K562 (cell line): ENCODE data around the gene CYP4B1. TPM values are rescaled to one million over a fixed set of nuclear protein-coding genes. Genes with fewer than 3 reads are reported as not detected.

Source experiments
- ATAC-seq: fragments of 200-7000 bp; cut with Tn5 transposase; 3 replicates; pipeline ENCODE4 v1.9.1; 2020; ENCODE audit warnings: moderate library complexity
- BruUV-seq: library from RNA; stranded (reverse); fragments of 400-500 nt; replicated peaks from 2 replicates; lab custom pipeline; 2021; lab: Mats Ljungman, UMichigan
- CTCF ChIA-PET: fragments of 300-600 bp; formaldehyde crosslinking; extraction: SDS; loops from one replicate; lab custom pipeline; 2021; ENCODE audit warnings: low intra/inter-chr PET ratio; lab: Yijun Ruan, JAX
- POLR2A ChIA-PET: fragments of 300-600, 350-650 bp; sonication (Branson Sonifier 250); formaldehyde crosslinking; extraction: SDS; loops from one replicate; lab custom pipeline; 2021; ENCODE audit warnings: antibody characterized with exemption, inconsistent platforms; lab: Yijun Ruan, JAX
- DNase-seq, 4 experiments: peaks; one replicate each; pipeline versions ENCODE4 v3.0.0 to v3.0.0-alpha.2; 2011 to 2018; ENCODE audit warnings: low spot score in 3 of 4, mixed read lengths in 3 of 4; ENCODE audit errors: extremely low read depth in 1 of 4
- FAIRE-seq: peaks from 2 replicates; lab custom pipeline; 2011; peaks lifted over from hg19 to GRCh38; lab: Jason Lieb, UNC
- H2AFZ ChIP-seq: 2 replicates; pipeline ENCODE4 v1.6.0; 2011; ENCODE audit warnings: low read depth, low read length, control low read depth, inconsistent platforms
- H3K27ac ChIP-seq: fragments of 200-600 bp; 3 replicates; pipeline ENCODE4 v1.8.0; 2011; ENCODE audit warnings: low read depth, mild to moderate bottlenecking, control low read depth, inconsistent platforms, low read length, moderate library complexity, mixed read lengths; ENCODE audit errors: extremely low read depth
- H3K27me3 ChIP-seq, 2 experiments: fragments of 300-600 bp in 1 of 2; 2 replicates in 1 of 2; 3 replicates in 1 of 2; pipeline versions ENCODE4 v1.6.0 to v1.8.0; 2011; ENCODE audit warnings: inconsistent platforms in 2 of 2, low read length in 2 of 2, mild to moderate bottlenecking in 1 of 2, mixed read lengths in 1 of 2, moderate library complexity in 1 of 2; ENCODE audit not compliant: control insufficient read depth in 2 of 2, insufficient read depth in 2 of 2
- H3K36me3 ChIP-seq: fragments of 300-600 bp; 3 replicates; pipeline ENCODE4 v1.8.0; 2011; ENCODE audit warnings: mild to moderate bottlenecking, low read length, inconsistent platforms; ENCODE audit not compliant: control insufficient read depth, insufficient read depth
- H3K4me1 ChIP-seq, 2 experiments: fragments of 200-600 bp in 1 of 2; replicated peaks in 1 of 2; 2 replicates in 1 of 2; 3 replicates in 1 of 2; pipeline versions ENCODE4 v1.5.1 to v1.8.0; 2011; ENCODE audit warnings: inconsistent platforms in 2 of 2, low read length in 2 of 2, mild to moderate bottlenecking in 1 of 2, mixed read lengths in 1 of 2, moderate library complexity in 1 of 2; ENCODE audit not compliant: control insufficient read depth in 2 of 2, insufficient read depth in 2 of 2
- H3K4me2 ChIP-seq: 2 replicates; pipeline ENCODE4 v1.6.1; 2011; ENCODE audit warnings: low read length, control low read depth, inconsistent platforms, mixed read lengths; ENCODE audit not compliant: insufficient read depth
- H3K4me3 ChIP-seq: fragments of 200-600 bp; sonication (generic), shearing (Covaris generic); 2 replicates; pipeline ENCODE4 v1.5.1; 2016; ENCODE audit warnings: control low read depth, inconsistent platforms
- H3K79me2 ChIP-seq: fragments of 200-600 bp; 3 replicates; pipeline ENCODE4 v1.8.0; 2011; ENCODE audit warnings: low read length, inconsistent platforms; ENCODE audit not compliant: control insufficient read depth, insufficient read depth
- H3K9ac ChIP-seq, 2 experiments: 2 replicates each; pipeline versions ENCODE4 v1.6.0 to v1.6.1; 2011; ENCODE audit warnings: low read depth in 2 of 2, low read length in 2 of 2, control low read depth in 1 of 2, inconsistent platforms in 1 of 2, mild to moderate bottlenecking in 1 of 2, mixed read lengths in 1 of 2; ENCODE audit not compliant: insufficient read depth in 1 of 2
- H3K9me1 ChIP-seq: one replicate; pipeline ENCODE4 v1.6.0; 2011; ENCODE audit warnings: inconsistent platforms, mild to moderate bottlenecking, low read length, moderate library complexity; ENCODE audit not compliant: control insufficient read depth, insufficient read depth
- H3K9me3 ChIP-seq: replicated peaks from 2 replicates; pipeline ENCODE4 v1.5.1; 2011; ENCODE audit warnings: low read depth, low read length, inconsistent platforms; ENCODE audit not compliant: control insufficient read depth, insufficient read depth
- H4K20me1 ChIP-seq: replicated peaks from 2 replicates; pipeline ENCODE4 v1.6.1; 2011; ENCODE audit warnings: low read length, inconsistent platforms, mixed read lengths; ENCODE audit not compliant: control insufficient read depth, insufficient read depth
- ARHGAP35 ChIP-seq: fragments of 450-650 bp; IDR thresholded peaks from 2 replicates; pipeline ENCODE4 v1.6.1; 2018; ENCODE audit not compliant: partially characterized antibody
- C11orf30 ChIP-seq: fragments of 450-650 bp; IDR thresholded peaks from 2 replicates; pipeline ENCODE4 v1.6.1; 2016; ENCODE audit warnings: low read depth, mild to moderate bottlenecking
- DMBX1 ChIP-seq: fragments of 250-450 bp; sonication (Bioruptor Pico); IDR thresholded peaks from 2 replicates; pipeline ENCODE4 v1.8.0; 2022; ENCODE audit warnings: inconsistent platforms, mild to moderate bottlenecking, moderate library complexity, borderline replicate concordance
- ETS2 ChIP-seq: IDR thresholded peaks from 2 replicates; pipeline ENCODE4 v1.6.1; 2016; ENCODE audit warnings: borderline replicate concordance, missing genetic modification characterization, mild to moderate bottlenecking, moderate library complexity, missing compliant biosample characterization; ENCODE audit not compliant: poor library complexity, severe bottlenecking
- ILK ChIP-seq: fragments of 450-650 bp; IDR thresholded peaks from 2 replicates; pipeline ENCODE4 v1.6.1; 2016; ENCODE audit warnings: missing genetic modification characterization, low read depth, mild to moderate bottlenecking, missing compliant biosample characterization, moderate library complexity, borderline replicate concordance
- NCOA2 ChIP-seq, 2 experiments: fragments of 450-650 bp; IDR thresholded peaks; 2 replicates each; pipeline ENCODE4 v1.6.1; 2018; ENCODE audit warnings: mild to moderate bottlenecking in 2 of 2, moderate library complexity in 1 of 2; ENCODE audit not compliant: partially characterized antibody in 2 of 2
- NR2C1 ChIP-seq, 2 experiments: fragments of 450-650 bp; IDR thresholded peaks; 2 replicates each; pipeline ENCODE4 v1.6.1; 2017; ENCODE audit warnings: mild to moderate bottlenecking in 2 of 2, antibody characterized with exemption in 1 of 2, inconsistent platforms in 1 of 2, missing compliant biosample characterization in 1 of 2, missing genetic modification characterization in 1 of 2
- YY1 ChIP-seq, 3 experiments: IDR thresholded peaks; 2 replicates each; pipeline ENCODE4 v1.6.1; 2011; ENCODE audit warnings: low read length in 2 of 3, mild to moderate bottlenecking in 2 of 3, moderate library complexity in 2 of 3, borderline replicate concordance in 1 of 3, control low read depth in 1 of 3, low read depth in 1 of 3; ENCODE audit not compliant: insufficient read depth in 3 of 3, insufficient replicate concordance in 2 of 3, control insufficient read depth in 1 of 3, insufficient read length in 1 of 3; ENCODE audit errors: extremely low read depth in 1 of 3
- ZBTB1 ChIP-seq: sonication (generic); formaldehyde crosslinking; IDR thresholded peaks from 2 replicates; pipeline ENCODE4 v1.8.1; 2023; ENCODE audit warnings: missing genetic modification reagents, low read depth, mild to moderate bottlenecking, borderline replicate concordance
- ZNF23 ChIP-seq: fragments of 250-450 bp; sonication (Bioruptor Pico); IDR thresholded peaks from 2 replicates; pipeline ENCODE4 v1.4.0; 2020; ENCODE audit warnings: mild to moderate bottlenecking
- ZNF24 ChIP-seq: fragments of 450-650 bp; IDR thresholded peaks from 2 replicates; pipeline ENCODE4 v1.6.1; 2016
- ZNF3 ChIP-seq: fragments of 250-450 bp; sonication (Bioruptor Pico); IDR thresholded peaks from 2 replicates; pipeline ENCODE4 v1.5.0; 2021; ENCODE audit warnings: mild to moderate bottlenecking, moderate library complexity
- ZNF311 ChIP-seq: fragments of 250-450 bp; sonication (Bioruptor Pico); IDR thresholded peaks from 2 replicates; pipeline ENCODE4 v1.4.0; 2020; ENCODE audit warnings: mild to moderate bottlenecking, moderate library complexity
- WGBS: fragments of 100-300 bp; shearing (Covaris generic); methylation state at CpG from one replicate; pipeline ENCODE4 v1.1.6; 2016; ENCODE audit warnings: low coverage, mixed read lengths; ENCODE audit not compliant: insufficient coverage; ENCODE audit errors: missing lambda C conversion rate; 5-methylcytosine and 5-hydroxymethylcytosine counted together
- in situ Hi-C: fragments of 300-500 bp; cut with MboI; formaldehyde crosslinking; loops from 4 replicates; pipeline ENCODE4 v1.15.0; 2018; ENCODE audit warnings: inconsistent platforms, mixed read lengths
- intact Hi-C: fragments of 100-400 bp; cut with micrococcal nuclease; formaldehyde crosslinking; loops from 2 replicates; pipeline ENCODE4 v1.14.2; 2022
- polyA plus RNA-seq, 8 experiments: library from polyadenylated mRNA; depleted of rRNA in 4 of 8; stranded (reverse) in 5 of 8; unstranded in 3 of 8; fragments of >200 nt; fragmentation: Nextera tagmentation in 2 of 8; fragmentation: Illumina TruSeq in 1 of 8; extraction: Ambion mirVana in 2 of 8; extraction: Trizol in 1 of 8; gene quantifications; 2 replicates each; pipeline versions ENCODE4 v1.2.1 to v1.2.3, GENCODE V29; 2011 to 2014; ENCODE audit warnings: inconsistent platforms in 1 of 8, missing spikeins in 1 of 8
- total RNA-seq, 7 experiments: library from RNA; depleted of rRNA in 6 of 7; stranded (reverse); fragments of >200 nt in 6 of 7; fragmentation: Illumina TruSeq in 2 of 7; extraction: Trizol in 2 of 7; gene quantifications; 2 replicates each; pipeline versions ENCODE4 v1.2.1 to v1.2.3, GENCODE V29; 2011 to 2021; ENCODE audit warnings: low replicate concordance in 1 of 7
- TF ChIP-seq, protein P1 (sequence below): sonication (generic); formaldehyde crosslinking; IDR thresholded peaks from 2 replicates; pipeline ENCODE4 v1.8.0; 2022; ENCODE audit warnings: mild to moderate bottlenecking, low read depth, missing genetic modification reagents
- TF ChIP-seq, protein P2 (sequence below): fragments of 250-450 bp; sonication (Bioruptor Pico); IDR thresholded peaks from 2 replicates; pipeline ENCODE4 v1.8.0; 2022; ENCODE audit warnings: inconsistent platforms
- TF ChIP-seq, protein P3 (sequence below): fragments of 250-450 bp; sonication (Bioruptor Pico); IDR thresholded peaks from 2 replicates; pipeline ENCODE4 v1.8.0; 2021; ENCODE audit warnings: mild to moderate bottlenecking, moderate library complexity
- TF ChIP-seq, protein P4 (sequence below): fragments of 450-650 bp; formaldehyde crosslinking; IDR thresholded peaks from 2 replicates; pipeline ENCODE4 v1.4.0; 2020; ENCODE audit warnings: mild to moderate bottlenecking

The CYP4B1 gene
- total and polyA plus RNA-seq, 9 of the 15 experiments (the other 6 are each of a cell fraction or from before 2014, with no cell fraction given) = 0.69 TPM; not detected in 8

DNA sequence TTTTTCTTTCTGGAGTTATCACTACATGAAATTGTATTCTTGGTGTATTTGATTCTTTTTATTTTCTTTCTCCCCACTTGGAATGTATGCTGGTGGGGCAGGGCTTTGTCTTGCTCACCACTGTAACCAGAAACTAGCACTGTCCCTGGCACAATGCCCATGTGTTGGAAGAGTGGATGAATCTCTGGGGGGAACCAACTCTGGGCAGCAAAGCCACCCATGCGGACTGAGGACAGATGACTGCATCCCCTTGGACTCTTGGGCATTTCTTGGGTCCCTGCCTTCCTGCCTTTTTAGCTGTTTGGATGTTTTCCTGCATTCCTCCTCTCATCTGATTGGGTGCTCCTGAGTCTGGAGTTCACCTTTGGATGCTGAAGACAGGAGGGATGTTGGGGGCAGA lies 6.1 kb downstream of the CYP4B1 start:
- ChIA-PET POLR2A (interaction anchor here (0.7 kb wide), 2 partner anchors 37 to 725 kb away, joined by 3 read pairs; no protein-coding TSS in a partner anchor), CTCF (no interaction called here)
- in situ Hi-C loops (no loop called here), intact Hi-C loops (no loop called here)
- Histone ChIP-seq H3K9me3 (no peaks in the 10 kb centered on the region), H3K9ac (no peak overlapping the region), H3K27ac (no peak overlapping the region), H3K27me3 (no peaks in the 10 kb centered on the region), H2AFZ (no peak overlapping the region), H3K4me2 (no peak overlapping the region), H3K4me1 (no peaks in the 10 kb centered on the region), H3K36me3 (no peaks in the 10 kb centered on the region), H3K9me1 (no peaks in the 10 kb centered on the region), H3K79me2 (no peaks in the 10 kb centered on the region), H3K4me3 (no peak overlapping the region), H4K20me1 (no peaks in the 10 kb centered on the region)
- ATAC-seq (no peak), FAIRE-seq (no peak), DNase-seq (no peak)
- 0% methylated on average over 1 of the region's 1 CpG for WGBS
- BruUV-seq = no TSS peak
- no peak for TF ChIP-seq ZNF24
- TF ChIP-seq ZNF23 (CRISPR knock-in tag) = no peak
- TF ChIP-seq, protein P1, sequence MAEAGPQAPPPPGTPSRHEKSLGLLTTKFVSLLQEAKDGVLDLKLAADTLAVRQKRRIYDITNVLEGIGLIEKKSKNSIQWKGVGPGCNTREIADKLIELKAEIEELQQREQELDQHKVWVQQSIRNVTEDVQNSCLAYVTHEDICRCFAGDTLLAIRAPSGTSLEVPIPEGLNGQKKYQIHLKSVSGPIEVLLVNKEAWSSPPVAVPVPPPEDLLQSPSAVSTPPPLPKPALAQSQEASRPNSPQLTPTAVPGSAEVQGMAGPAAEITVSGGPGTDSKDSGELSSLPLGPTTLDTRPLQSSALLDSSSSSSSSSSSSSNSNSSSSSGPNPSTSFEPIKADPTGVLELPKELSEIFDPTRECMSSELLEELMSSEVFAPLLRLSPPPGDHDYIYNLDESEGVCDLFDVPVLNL = no peak
- no peak for TF ChIP-seq DMBX1 (CRISPR knock-in tag)
- no peak for TF ChIP-seq NR2C1 (IDR thresholded peaks at IDR 0.05)
- no peak for TF ChIP-seq NR2C1 (tag; IDR thresholded peaks at IDR 0.05)
- no peak for TF ChIP-seq YY1 (IDR thresholded peaks at IDR 0.05; ENCODE audit: borderline replicate concordance in 1 of 3, control insufficient read depth in 1 of 3, extremely low read depth in 1 of 3, insufficient read depth in 3 of 3, insufficient read length in 1 of 3, insufficient replicate concordance in 2 of 3, low read depth in 1 of 3, low read length in 2 of 3)
- TF ChIP-seq C11orf30 = no peak
- no peak for TF ChIP-seq ZNF311 (CRISPR knock-in tag)
- TF ChIP-seq, protein P2, sequence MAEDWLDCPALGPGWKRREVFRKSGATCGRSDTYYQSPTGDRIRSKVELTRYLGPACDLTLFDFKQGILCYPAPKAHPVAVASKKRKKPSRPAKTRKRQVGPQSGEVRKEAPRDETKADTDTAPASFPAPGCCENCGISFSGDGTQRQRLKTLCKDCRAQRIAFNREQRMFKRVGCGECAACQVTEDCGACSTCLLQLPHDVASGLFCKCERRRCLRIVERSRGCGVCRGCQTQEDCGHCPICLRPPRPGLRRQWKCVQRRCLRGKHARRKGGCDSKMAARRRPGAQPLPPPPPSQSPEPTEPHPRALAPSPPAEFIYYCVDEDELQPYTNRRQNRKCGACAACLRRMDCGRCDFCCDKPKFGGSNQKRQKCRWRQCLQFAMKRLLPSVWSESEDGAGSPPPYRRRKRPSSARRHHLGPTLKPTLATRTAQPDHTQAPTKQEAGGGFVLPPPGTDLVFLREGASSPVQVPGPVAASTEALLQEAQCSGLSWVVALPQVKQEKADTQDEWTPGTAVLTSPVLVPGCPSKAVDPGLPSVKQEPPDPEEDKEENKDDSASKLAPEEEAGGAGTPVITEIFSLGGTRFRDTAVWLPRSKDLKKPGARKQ (CRISPR knock-in tag) = no peak
- no peak for TF ChIP-seq ZBTB1 (CRISPR knock-in tag)
- TF ChIP-seq NCOA2 (IDR thresholded peaks at IDR 0.05; ENCODE audit: partially characterized antibody in 2 of 2) = no peak
- no peak for TF ChIP-seq ILK
- TF ChIP-seq, protein P3, sequence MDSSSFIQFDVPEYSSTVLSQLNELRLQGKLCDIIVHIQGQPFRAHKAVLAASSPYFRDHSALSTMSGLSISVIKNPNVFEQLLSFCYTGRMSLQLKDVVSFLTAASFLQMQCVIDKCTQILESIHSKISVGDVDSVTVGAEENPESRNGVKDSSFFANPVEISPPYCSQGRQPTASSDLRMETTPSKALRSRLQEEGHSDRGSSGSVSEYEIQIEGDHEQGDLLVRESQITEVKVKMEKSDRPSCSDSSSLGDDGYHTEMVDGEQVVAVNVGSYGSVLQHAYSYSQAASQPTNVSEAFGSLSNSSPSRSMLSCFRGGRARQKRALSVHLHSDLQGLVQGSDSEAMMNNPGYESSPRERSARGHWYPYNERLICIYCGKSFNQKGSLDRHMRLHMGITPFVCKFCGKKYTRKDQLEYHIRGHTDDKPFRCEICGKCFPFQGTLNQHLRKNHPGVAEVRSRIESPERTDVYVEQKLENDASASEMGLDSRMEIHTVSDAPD (CRISPR knock-in tag) = no peak
- TF ChIP-seq ARHGAP35 = no peak
- TF ChIP-seq, protein P4, sequence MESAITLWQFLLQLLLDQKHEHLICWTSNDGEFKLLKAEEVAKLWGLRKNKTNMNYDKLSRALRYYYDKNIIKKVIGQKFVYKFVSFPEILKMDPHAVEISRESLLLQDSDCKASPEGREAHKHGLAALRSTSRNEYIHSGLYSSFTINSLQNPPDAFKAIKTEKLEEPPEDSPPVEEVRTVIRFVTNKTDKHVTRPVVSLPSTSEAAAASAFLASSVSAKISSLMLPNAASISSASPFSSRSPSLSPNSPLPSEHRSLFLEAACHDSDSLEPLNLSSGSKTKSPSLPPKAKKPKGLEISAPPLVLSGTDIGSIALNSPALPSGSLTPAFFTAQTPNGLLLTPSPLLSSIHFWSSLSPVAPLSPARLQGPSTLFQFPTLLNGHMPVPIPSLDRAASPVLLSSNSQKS = no peak
- TF ChIP-seq ZNF3 (CRISPR knock-in tag) = no peak
- TF ChIP-seq ETS2 (tag) = no peak
